GM12874 (cell line): Measurements from ENCODE around the gene ROBO1.

Experiments
- CTCF ChIP-seq: IDR thresholded peaks from 2 replicates; pipeline ENCODE4 v1.5.1; 2011; ENCODE audit warnings: low read depth, mild to moderate bottlenecking, control low read depth, low read length, moderate library complexity; ENCODE audit not compliant: insufficient read depth

ROBO1 gene

GRCh38 chr3:79310016-79310415 is 457.8 kb downstream of the ROBO1 start:
- no peak for TF ChIP-seq CTCF

GRCh38 chr3:79306934-79307570 is 460.7 kb downstream of the ROBO1 start:
- no peak for TF ChIP-seq CTCF

- TF ChIP-seq CTCF, result no peak
These were observed 470.4 kb downstream of the ROBO1 start for GRCh38 chr3:79297245-79297960.

GRCh38 chr3:79286882-79287281 is 480.9 kb downstream of the ROBO1 start:
- TF ChIP-seq CTCF, result no peak

- TF ChIP-seq CTCF, result no peak
These were observed 481.9 kb downstream of the ROBO1 start for GRCh38 chr3:79285871-79286270.

GRCh38 chr3:79285380-79285779 is 482.4 kb downstream of the ROBO1 start:
- no peak for TF ChIP-seq CTCF

- TF ChIP-seq CTCF, result no peak
These were observed 483.0 kb downstream of the ROBO1 start for GRCh38 chr3:79284781-79285180.
